Eye (tissue), 1 donor: ENCODE measurements around the gene ZNF823.
A peak's percentile ranks its signal among the peaks of the same experiment; 100 is the strongest.

Source experiments
- DNase-seq: peaks from one replicate; pipeline ENCODE4 v3.0.0-alpha.2; 2015

ZNF823 gene

GRCh38 chr19:11736696-11737095, 2.0 kb downstream of the ZNF823 start:
- DNase-seq: peak; percentile 35

DNA sequence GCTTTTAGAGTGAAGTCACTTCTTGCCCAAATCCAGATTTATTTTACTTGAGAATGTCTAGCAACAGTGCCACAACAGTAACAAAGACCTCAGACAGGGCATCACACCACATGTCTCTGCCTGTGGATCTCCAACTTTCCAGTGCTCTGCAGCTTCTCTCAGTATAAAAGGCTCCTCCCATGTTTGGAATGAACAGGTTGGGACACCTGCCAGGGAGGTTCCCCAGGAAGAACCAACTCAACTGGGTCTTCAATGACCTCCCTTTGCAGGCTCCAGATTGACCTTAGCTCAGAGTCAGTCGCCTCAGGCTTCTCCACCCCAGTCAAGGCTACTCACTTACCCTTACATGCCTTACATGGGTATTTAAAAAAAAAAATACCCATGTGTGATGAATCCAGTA, 3.4 kb downstream of the ZNF823 start:
- no peak for DNase-seq

- DNase-seq: no peak
Measured at GRCh38 chr19:11729586-11729985, 9.2 kb downstream of the ZNF823 start.

DNA sequence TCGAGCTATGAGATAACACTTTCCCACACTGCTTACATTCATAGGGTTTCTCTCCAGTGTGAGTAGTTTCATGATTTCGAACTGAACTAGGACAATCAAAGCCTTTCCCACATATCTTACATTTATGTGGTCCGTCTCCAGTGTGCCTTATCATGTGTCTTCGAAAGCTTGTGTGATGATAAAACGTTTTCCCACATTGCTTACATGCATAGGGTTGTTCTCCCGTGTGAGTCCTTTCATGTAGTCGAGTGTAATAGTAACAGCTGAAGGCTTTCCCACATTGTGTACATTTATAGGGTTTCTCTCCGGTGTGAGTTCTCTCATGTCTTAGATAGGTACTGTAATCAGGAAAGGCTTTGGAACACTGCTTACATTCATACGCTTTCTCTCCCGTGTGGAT, 16.3 kb downstream of the ZNF823 start:
- no peak for DNase-seq

- no peak for DNase-seq
Measured at GRCh38 chr19:11721681-11722080, 17.1 kb downstream of the ZNF823 start.

DNA sequence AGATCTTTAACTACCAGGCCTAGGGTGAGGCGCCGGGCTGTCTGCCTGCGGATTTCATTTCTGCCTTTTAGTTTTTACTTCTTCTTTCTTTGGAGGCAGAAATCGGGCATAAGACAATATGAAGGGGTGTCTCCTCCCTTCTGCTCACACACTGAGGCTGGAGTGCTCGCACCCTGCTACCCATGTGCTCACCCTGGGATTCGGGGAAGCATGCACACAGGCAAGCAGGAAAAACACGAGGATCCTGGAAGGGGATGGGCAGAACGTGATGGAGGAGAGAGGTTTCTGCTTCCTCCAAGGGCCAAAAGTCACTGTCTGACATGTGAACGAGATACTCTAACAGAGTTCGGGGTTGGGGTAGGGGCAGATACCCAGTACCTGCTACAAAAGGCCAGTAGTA, 28.4 kb downstream of the ZNF823 start:
- DNase-seq: no peak

GRCh38 chr19:11708457-11708856, 30.3 kb downstream of the ZNF823 start:
- no peak for DNase-seq

- no peak for DNase-seq
Measured at GRCh38 chr19:11705474-11705873, 33.3 kb downstream of the ZNF823 start.

GRCh38 chr19:11704626-11705025, 34.1 kb downstream of the ZNF823 start:
- peak; percentile 29 for DNase-seq

DNA sequence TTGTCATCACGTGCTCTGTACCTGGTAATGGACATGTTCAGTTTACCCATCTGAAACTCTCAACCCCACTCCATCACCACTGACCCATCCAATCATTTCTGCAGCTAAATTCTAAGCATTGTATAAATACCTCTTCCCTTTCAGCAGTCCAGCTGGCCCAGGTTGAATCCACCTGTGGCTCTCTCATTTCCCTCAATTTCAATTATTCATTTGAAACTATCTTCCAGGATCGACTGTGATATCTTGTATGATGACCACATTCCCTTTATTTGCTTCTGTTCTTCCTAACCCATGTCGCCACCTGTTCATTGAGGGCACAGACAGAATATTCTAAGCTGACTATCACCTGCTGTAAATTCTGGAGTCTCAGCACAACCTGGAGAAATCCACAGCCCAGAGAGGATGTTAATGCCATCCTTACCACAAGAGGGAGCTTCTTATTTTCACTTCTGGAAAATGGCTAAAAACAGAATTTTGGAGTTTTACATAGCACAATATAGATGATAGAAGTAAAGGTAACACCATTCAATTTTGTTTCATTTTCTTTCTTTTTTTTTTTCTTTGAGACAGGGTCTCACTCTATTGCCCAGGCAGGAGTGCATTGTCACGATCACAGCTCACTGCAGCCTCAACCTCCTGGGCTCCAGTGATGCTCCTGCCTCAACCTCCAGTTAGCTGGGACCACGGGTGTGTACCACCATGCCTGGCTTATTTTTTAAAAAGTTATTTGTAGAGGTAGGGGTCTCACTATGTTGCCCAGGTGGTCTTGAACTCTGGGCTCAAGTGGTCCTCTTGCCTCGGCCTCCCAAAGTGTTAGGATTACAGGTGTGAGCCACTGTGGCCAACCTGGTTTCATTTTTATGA, 38.6 kb downstream of the ZNF823 start:
- DNase-seq: peak; percentile 62

- DNase-seq: no peak
Measured at GRCh38 chr19:11698231-11698630, 40.5 kb downstream of the ZNF823 start.

DNA sequence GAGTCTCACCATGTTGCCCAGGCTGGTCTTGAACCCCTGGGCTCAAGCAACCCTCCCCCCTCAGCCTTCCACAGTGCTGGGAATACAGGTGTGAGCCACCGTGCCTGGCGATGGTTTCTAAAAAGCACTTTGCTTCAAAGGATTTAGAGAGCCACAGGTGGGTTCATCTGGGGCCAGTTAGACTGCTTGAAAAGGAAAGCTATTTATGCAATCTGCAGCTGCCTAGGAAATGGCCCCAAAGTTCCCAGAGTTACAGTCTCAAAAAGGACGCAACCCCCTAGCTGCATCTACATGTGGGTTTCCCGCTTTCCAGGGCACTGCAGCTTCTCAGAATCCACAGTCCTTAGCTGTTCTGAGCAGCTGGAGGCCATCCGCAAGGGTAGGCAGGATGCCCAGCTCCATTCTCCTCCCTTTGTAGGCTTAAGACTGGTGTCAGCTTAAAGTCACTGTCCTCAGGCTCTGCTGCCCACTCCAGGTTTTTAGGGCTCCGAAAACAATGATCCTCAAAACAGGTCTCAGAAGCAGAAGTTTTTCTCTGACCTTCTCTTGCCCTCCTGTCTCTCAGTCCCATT, 41.4 kb downstream of the ZNF823 start:
- DNase-seq: no peak

- DNase-seq: peak; percentile 99
Measured at GRCh38 chr19:11694533-11695439, 44.0 kb downstream of the ZNF823 start.

- DNase-seq: peak; percentile 79
Measured at GRCh38 chr19:11693505-11694499, 44.9 kb downstream of the ZNF823 start.

DNA sequence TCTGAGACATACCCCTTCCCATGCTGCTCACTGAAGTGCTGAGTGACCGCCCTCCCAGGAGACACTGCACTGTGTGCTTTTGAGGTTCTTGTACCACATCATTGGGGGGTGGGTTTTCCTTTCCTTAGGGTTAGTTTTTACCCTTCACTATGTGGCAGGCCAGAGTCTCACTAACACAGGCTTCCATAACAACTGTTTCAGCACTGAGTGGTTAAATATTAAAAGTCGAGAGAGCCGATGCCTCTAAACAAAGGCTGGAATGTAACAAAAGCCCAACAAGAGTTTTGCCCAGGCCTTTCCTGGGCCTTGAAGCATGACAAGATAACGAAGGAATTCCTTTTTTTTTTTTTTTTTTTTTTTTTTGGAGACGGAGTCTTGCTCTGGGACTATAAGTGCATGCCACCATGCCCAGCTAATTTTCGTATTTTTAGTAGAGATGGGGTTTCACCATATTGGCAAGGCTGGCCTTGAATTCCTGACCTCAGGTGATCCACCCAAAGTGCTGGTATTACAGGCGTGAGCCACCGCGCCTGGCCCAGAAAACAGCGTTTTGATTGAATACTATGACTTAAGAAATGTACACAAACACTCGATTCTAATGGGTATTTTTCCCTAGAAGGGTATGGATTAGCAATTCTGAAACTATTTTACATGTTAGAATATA, 46.5 kb downstream of the ZNF823 start:
- DNase-seq: peak; percentile 16

GRCh38 chr19:11685676-11686650, 52.8 kb downstream of the ZNF823 start:
- DNase-seq: no peak

DNA sequence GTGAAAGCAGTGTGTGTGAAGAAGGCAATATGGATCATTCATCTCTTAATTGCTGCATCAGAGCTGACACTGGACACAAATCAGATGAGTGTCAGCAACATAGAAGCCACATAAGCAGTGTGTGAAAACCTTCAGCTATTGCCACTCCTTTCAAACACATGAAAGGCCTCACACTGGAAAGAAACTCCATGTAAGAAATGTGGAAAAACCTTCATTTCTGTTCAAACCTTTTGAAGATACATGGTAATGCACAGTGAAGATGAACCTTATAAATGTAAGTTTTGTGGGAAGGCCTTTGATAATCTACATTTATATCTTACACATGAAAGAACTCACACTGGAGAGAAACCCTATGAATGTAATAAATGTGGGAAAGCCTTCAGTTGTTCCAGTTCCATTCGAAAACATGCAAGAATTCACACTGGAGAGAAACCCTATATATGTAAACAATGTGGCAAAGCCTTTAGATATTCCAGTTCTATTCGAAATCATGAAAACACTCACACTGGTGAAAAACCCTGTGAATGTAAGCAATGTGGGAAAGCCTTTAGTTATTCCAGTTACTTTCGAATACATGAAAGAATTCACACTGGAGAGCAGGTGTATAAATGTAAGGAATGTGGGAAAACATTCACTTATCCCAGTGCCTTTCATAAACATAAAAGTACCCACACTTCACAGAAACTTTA, 53.6 kb downstream of the ZNF823 start:
- DNase-seq: peak; percentile 1

DNA sequence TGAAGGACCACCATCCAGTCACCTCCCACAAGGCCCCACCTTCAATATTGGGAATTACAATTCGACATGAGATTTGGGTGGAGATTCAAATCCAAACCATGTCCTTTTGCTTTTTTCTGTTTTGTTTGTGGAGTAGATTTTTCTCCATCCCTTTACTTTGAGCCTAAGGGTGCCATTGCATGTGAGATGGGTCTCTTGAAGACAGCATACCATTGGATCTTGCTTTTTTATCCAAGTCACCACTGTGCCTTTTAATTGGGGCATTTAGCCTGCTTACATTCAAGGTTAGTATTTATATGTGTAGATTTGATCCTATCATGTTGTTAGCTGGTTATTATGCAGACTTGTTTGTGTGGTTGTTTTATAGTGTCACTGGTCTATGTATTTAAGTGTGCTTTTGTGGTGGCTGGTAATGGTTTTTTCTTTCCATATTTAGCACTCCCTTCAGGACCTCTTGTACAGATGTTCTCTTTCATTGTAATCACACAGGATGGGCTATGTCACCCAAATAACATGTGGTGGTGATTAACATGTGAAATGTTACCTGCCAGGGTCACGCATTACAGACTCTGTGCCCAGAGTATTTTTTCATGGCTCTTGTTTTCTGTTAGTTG, 58.0 kb downstream of the ZNF823 start:
- no peak for DNase-seq

DNA sequence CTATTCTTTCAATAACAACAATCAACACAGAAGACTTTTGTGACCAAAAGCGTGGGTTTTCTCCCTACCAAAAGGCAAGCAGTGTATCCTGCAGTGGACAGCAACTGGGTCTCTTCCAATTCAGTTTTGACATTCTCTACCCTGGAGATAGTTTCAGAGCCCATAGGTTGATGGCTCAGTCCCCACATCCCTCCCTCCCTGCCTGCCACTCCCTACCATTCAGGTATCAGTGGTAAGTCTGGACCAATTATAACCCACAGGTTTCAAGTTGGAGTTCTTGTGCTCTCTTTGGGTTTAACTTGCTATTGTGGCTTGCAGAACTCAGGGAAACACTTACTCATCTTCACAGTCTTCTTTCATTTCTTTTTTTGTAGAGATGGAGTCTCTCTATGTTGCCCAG, 60.2 kb downstream of the ZNF823 start:
- no peak for DNase-seq
